ENCODE results near the gene TSPAN16.
"Not testable (repeated sequence)": the region's sequence is repeated elsewhere in the genome, so short reads cannot be mapped to it uniquely, and the experiment has no call there.

TSPAN16 gene

GRCh38 chr19:11338121-11338520 lies 42.2 kb downstream of the TSPAN16 start:
- H3K9ac ChIP-seq (ENCODE audit: low read depth, low read length), result no peak overlapping the region
- H3K27me3 ChIP-seq (ENCODE audit: insufficient read depth, low read length), result no peaks in the 10 kb centered on the region
- H3K4me3 ChIP-seq (ENCODE audit: low read length), result no peak overlapping the region
- WGBS, result 93% methylated on average over 5 of the region's 7 CpGs
- H3K36me3 ChIP-seq (ENCODE audit: insufficient read depth, low read length), result peaks cover 22% of the 10 kb centered on the region
- H3K9me3 ChIP-seq (ENCODE audit: insufficient read depth, low read depth, low read length), result no peaks in the 10 kb centered on the region
- no peaks in the 10 kb centered on the region for H3K4me1 ChIP-seq (ENCODE audit: insufficient read depth, low read length)
- H3K27ac ChIP-seq (ENCODE audit: low read depth, low read length), result no peak overlapping the region

- H3K9ac ChIP-seq (ENCODE audit: low read depth, low read length), result peak overlapping the region; percentile 62
- no peaks in the 10 kb centered on the region for H3K4me1 ChIP-seq (ENCODE audit: insufficient read depth, low read length)
- peaks cover 19% of the 10 kb centered on the region for H3K36me3 ChIP-seq (ENCODE audit: insufficient read depth, low read length)
- H3K27me3 ChIP-seq (ENCODE audit: insufficient read depth, low read length), result no peaks in the 10 kb centered on the region
- no peaks in the 10 kb centered on the region for H3K9me3 ChIP-seq (ENCODE audit: insufficient read depth, low read depth, low read length)
- H3K27ac ChIP-seq (ENCODE audit: low read depth, low read length), result no peak overlapping the region
- 43% methylated on average over 20 of the region's 21 CpGs for WGBS
- H3K4me3 ChIP-seq (ENCODE audit: low read length), result peak overlapping the region; percentile 70
Observed at GRCh38 chr19:11338569-11339253, 42.8 kb downstream of the TSPAN16 start.

GRCh38 chr19:11339254-11340098 lies 43.5 kb downstream of the TSPAN16 start, which contains the start of gene RAB3D:
Gene RAB3D, minus strand, starts transcription at chr19:11339657. Its CDS starts 2,258 bp downstream, at chr19:11337399.
- Histone ChIP-seq H3K4me1 (ENCODE audit: insufficient read depth, low read length) (no peaks in the 10 kb centered on the region), H3K27ac (ENCODE audit: low read depth, low read length) (no peak within 1 kb of the TSS)

GRCh38 chr19:11340099-11340467 lies 44.1 kb downstream of the TSPAN16 start:
- WGBS, result 93% methylated on average over 8 of the region's 8 CpGs

More at GRCh38 chr19:11339254-11340098, 43.5 kb downstream of the TSPAN16 start, which contains the start of gene RAB3D:
- Histone ChIP-seq H3K9me3 (ENCODE audit: insufficient read depth, low read depth, low read length) (no peaks in the 10 kb centered on the region), H3K36me3 (ENCODE audit: insufficient read depth, low read length) (peaks cover 19% of the 10 kb centered on the region), H3K9ac (ENCODE audit: low read depth, low read length) (peak within 1 kb of the TSS; percentile 62), H3K4me3 (ENCODE audit: low read length) (peak within 1 kb of the TSS; percentile 70), H3K27me3 (ENCODE audit: insufficient read depth, low read length) (no peaks in the 10 kb centered on the region)
- 10% methylated on average over 53 of the region's 53 CpGs for WGBS

GRCh38 chr19:11342429-11342828 lies 46.5 kb downstream of the TSPAN16 start:
- Histone ChIP-seq H3K4me3 (ENCODE audit: low read length) (no peak overlapping the region), H3K4me1 (ENCODE audit: insufficient read depth, low read length) (no peaks in the 10 kb centered on the region), H3K27me3 (ENCODE audit: insufficient read depth, low read length) (no peaks in the 10 kb centered on the region), H3K9ac (ENCODE audit: low read depth, low read length) (no peak overlapping the region), H3K36me3 (ENCODE audit: insufficient read depth, low read length) (0 out of 2 replicates have a peak, but pooled peaks cover 7% of the 10 kb centered on the region), H3K9me3 (ENCODE audit: insufficient read depth, low read depth, low read length) (no peaks in the 10 kb centered on the region), H3K27ac (ENCODE audit: low read depth, low read length) (no peak overlapping the region)
- WGBS, result 93% methylated on average over 3 of the region's 3 CpGs

More at GRCh38 chr19:11340099-11340467, 44.1 kb downstream of the TSPAN16 start:
- peak overlapping the region; percentile 70; the same call in 1 of the 2 replicates for H3K4me3 ChIP-seq (ENCODE audit: low read length)
- not testable (repeated sequence) for H3K27me3 ChIP-seq (ENCODE audit: insufficient read depth, low read length); H3K4me1 ChIP-seq (ENCODE audit: insufficient read depth, low read length); H3K27ac ChIP-seq (ENCODE audit: low read depth, low read length); H3K9ac ChIP-seq (ENCODE audit: low read depth, low read length); H3K9me3 ChIP-seq (ENCODE audit: insufficient read depth, low read depth, low read length)
- H3K36me3 ChIP-seq (ENCODE audit: insufficient read depth, low read length), result peaks cover 16% of the 10 kb centered on the region

- no peaks in the 10 kb centered on the region for H3K4me1 ChIP-seq (ENCODE audit: insufficient read depth, low read length)
- no peaks in the 10 kb centered on the region for H3K9me3 ChIP-seq (ENCODE audit: insufficient read depth, low read depth, low read length)
- H3K27me3 ChIP-seq (ENCODE audit: insufficient read depth, low read length), result no peaks in the 10 kb centered on the region
- 0 out of 2 replicates have a peak, but pooled peaks cover 7% of the 10 kb centered on the region for H3K36me3 ChIP-seq (ENCODE audit: insufficient read depth, low read length)
- peak overlapping the region; percentile 84 for H3K4me3 ChIP-seq (ENCODE audit: low read length)
- WGBS, result 61% methylated on average over 14 of the region's 15 CpGs
- no peak overlapping the region for H3K27ac ChIP-seq (ENCODE audit: low read depth, low read length)
- H3K9ac ChIP-seq (ENCODE audit: low read depth, low read length), result peak overlapping the region; percentile 71
Observed at GRCh38 chr19:11345122-11345803, 49.3 kb downstream of the TSPAN16 start.

GRCh38 chr19:11346104-11346940 lies 50.4 kb downstream of the TSPAN16 start, which contains the start of the genes CCDC159 and TMEM205:
Gene CCDC159, plus strand, starts transcription at chr19:11346519. Its CDS starts 88 bp downstream, at chr19:11346607.
Gene TMEM205, minus strand, starts transcription at chr19:11346268. Its CDS starts 649 bp downstream, at chr19:11345619.
- no peaks in the 10 kb centered on the region for H3K27me3 ChIP-seq (ENCODE audit: insufficient read depth, low read length)
- H3K9me3 ChIP-seq (ENCODE audit: insufficient read depth, low read depth, low read length), result no peaks in the 10 kb centered on the region
- under 1% methylated on average over 47 of the region's 50 CpGs for WGBS
- 0 out of 2 replicates have a peak, but pooled peaks cover 7% of the 10 kb centered on the region for H3K36me3 ChIP-seq (ENCODE audit: insufficient read depth, low read length)
- peak within 1 kb of the TSS; percentile 84 for H3K4me3 ChIP-seq (ENCODE audit: low read length)
- H3K4me1 ChIP-seq (ENCODE audit: insufficient read depth, low read length), result no peaks in the 10 kb centered on the region
- H3K27ac ChIP-seq (ENCODE audit: low read depth, low read length), result no peak within 1 kb of the TSS
- peak within 1 kb of the TSS; percentile 71 for H3K9ac ChIP-seq (ENCODE audit: low read depth, low read length)

GRCh38 chr19:11347546-11348039 lies 51.6 kb downstream of the TSPAN16 start:
- no peak overlapping the region for H3K27ac ChIP-seq (ENCODE audit: low read depth, low read length)

GRCh38 chr19:11349171-11349570 lies 53.2 kb downstream of the TSPAN16 start:
- Histone ChIP-seq H3K9me3 (ENCODE audit: insufficient read depth, low read depth, low read length) (no peaks in the 10 kb centered on the region), H3K27me3 (ENCODE audit: insufficient read depth, low read length) (no peaks in the 10 kb centered on the region), H3K27ac (ENCODE audit: low read depth, low read length) (no peak overlapping the region), H3K4me3 (ENCODE audit: low read length) (no peak overlapping the region), H3K4me1 (ENCODE audit: insufficient read depth, low read length) (no peaks in the 10 kb centered on the region), H3K9ac (ENCODE audit: low read depth, low read length) (no peak overlapping the region), H3K36me3 (ENCODE audit: insufficient read depth, low read length) (no peaks in the 10 kb centered on the region)
- 93% methylated on average over 4 of the region's 4 CpGs for WGBS

More at GRCh38 chr19:11347546-11348039, 51.6 kb downstream of the TSPAN16 start:
- Histone ChIP-seq H3K27me3 (ENCODE audit: insufficient read depth, low read length) (no peaks in the 10 kb centered on the region), H3K4me1 (ENCODE audit: insufficient read depth, low read length) (no peaks in the 10 kb centered on the region), H3K4me3 (ENCODE audit: low read length) (no peak overlapping the region), H3K36me3 (ENCODE audit: insufficient read depth, low read length) (0 out of 2 replicates have a peak, but pooled peaks cover 3% of the 10 kb centered on the region), H3K9ac (ENCODE audit: low read depth, low read length) (no peak overlapping the region), H3K9me3 (ENCODE audit: insufficient read depth, low read depth, low read length) (no peaks in the 10 kb centered on the region)
- WGBS, result 86% methylated on average over 7 of the region's 7 CpGs

- H3K9me3 ChIP-seq (ENCODE audit: insufficient read depth, low read depth, low read length); H3K36me3 ChIP-seq (ENCODE audit: insufficient read depth, low read length); H3K9ac ChIP-seq (ENCODE audit: low read depth, low read length); H3K4me3 ChIP-seq (ENCODE audit: low read length); H3K27ac ChIP-seq (ENCODE audit: low read depth, low read length); H3K27me3 ChIP-seq (ENCODE audit: insufficient read depth, low read length); H3K4me1 ChIP-seq (ENCODE audit: insufficient read depth, low read length): not testable (repeated sequence)
- WGBS, result 92% methylated on average over 4 of the region's 4 CpGs
Observed at GRCh38 chr19:11354102-11354501, 58.1 kb downstream of the TSPAN16 start.

All from HUES64 (cell line).